Stimulated activated CD8-positive, alpha-beta memory T cell treated with anti-CD3 and anti-CD28 coated beads, Interleukin-7, amount 100 ng/mL, for 48 hours (primary cell): ENCODE measurements around the gene CDC42EP4.
A peak's percentile ranks its signal among the peaks of the same experiment; 100 is the strongest.
"Not testable (repeated sequence)": the region's sequence is repeated elsewhere in the genome, so short reads cannot be mapped to it uniquely, and the experiment has no call there.

Experiments used
- DNase-seq, 2 donors: peaks; one replicate each; pipeline ENCODE4 v3.0.0-alpha.2; 2020; ENCODE audit warnings: low read depth in 1 of 2; ENCODE audit errors: extremely low read depth in 1 of 2

The CDC42EP4 gene

DNA sequence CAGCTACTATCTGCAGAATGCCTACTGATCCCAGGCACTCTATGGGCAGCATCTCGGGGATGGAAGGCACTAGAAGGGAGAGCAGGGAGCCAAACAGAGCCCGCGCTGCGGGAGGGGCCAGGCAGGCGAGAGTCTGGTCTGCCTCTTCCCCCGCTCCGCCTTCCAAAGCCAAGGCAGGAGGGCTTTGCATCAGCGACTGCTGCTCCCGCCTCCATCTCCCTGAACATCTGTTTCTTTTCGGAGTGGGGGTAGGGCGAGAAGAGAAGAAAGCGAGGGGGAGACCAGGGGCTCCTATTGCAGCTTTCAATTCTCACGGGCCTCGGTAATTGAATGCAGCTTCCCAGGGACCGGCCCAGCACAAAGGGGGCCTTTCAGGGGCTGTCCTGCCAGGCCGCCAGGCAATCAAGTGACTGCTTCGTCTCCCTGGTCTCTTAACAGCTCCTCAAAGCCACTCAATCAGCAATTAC lies 31.4 kb upstream of the CDC42EP4 start:
- no peak for DNase-seq

DNA sequence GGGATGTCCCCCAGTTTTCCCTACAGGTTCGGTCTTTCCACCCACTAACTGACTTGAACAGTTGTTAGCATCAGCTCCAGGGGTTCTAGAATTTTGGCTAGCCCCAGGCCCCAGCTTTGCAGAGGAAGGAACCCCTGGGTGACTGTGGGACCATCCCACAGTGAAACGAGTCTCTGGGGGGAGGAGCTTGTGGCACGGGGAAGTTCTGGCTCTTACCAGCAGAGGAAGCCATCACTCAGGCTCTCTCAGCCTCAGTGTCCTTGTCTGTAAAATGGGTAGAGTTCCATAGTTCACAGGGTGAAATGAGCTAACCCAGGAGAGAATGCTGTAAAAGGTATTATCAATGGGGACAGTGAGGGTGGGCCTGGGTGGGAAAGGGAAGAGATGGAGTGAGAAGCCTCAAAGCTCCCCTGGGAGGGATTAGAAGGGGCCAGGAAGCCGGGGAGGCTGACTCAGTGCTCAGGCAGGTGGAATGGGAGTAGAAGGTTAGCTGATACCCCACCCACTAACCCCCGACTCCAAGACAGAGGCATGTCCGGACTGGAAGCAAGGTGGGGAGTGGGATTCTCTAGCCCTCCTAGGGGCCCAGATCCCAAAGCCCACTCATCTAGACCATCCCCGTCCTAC lies 30.9 kb upstream of the CDC42EP4 start:
- no peak for DNase-seq

DNA sequence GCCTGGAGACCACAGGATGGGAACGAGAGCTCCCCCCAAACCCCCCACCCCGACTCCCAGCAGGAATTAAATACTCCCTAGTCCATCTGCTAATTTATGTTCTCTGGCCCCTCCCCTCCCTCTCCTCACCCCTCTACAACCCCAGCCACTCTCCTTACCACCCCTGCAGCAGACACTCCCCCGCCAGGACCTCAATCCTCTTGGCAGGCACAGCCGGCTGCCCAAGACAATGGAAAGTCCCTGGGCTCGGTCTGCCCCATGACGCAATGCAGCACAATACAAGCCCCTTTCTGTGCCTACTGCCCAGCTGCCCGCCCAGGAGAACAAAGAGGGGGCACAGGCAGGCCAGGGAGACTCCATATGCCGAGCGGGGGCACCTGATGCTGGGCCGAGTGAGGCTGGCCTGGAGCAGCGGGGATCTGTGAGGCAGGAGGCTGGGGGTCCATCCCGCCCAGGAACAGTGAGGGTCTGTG lies 30.3 kb upstream of the CDC42EP4 start:
- no peak for DNase-seq

DNA sequence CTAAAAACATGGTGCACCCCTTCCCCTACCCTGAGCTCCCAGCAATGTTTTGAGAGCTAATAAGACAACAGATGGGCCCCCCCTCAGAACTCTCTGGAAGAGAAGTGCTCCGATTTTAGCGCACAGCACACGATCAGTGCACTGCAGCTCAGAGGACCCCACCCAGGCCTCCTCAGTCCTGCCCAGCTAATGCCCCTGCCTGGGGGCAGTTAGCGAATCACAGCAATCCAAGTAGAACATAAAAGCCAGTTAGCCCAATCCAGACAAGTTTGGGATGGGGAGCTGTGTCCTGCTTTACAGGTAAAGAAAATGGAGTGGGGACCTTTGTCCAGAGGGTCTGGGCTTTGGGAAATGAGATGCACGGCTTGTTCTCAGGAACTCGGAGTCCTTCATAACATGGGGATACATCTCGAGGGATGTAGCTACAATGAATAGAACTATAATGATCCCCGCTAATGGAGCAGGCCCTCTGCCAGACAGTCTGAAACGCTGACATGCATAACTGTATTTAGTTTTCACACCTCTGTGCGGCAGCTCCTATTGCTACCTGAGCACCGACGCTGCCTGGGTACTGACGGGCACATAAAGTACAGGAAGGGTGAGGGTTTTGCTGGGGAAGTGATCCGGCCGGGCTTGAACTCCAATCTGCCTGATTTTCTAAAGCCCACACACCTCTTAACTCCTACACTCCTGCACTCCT lies 29.7 kb upstream of the CDC42EP4 start:
- no peak for DNase-seq

DNA sequence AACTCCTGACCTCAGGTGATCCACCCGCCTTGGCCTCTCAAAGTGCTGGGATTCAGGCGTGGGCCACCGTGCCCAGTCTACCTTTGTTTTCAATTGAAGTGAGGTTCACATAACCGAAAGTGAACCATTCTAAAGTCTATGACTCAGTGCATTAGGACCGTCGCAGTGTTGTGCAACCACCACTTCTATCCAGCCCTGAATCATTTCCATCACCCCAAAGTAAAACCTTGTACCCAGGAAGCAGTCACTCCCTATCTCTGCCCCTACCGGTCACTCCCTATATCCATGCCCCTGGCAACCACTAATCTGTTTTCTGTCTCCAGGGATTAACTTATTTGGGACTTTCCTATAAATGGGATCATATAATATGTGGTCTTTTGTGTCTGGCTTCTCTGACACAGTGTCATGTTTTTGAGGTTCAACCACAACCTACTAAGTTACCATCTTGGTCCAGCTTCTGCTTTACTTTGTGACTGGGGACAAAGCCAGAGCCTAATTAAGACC lies 28.3 kb upstream of the CDC42EP4 start:
- peak in 1 of 2 donors; percentile 8 for DNase-seq

DNA sequence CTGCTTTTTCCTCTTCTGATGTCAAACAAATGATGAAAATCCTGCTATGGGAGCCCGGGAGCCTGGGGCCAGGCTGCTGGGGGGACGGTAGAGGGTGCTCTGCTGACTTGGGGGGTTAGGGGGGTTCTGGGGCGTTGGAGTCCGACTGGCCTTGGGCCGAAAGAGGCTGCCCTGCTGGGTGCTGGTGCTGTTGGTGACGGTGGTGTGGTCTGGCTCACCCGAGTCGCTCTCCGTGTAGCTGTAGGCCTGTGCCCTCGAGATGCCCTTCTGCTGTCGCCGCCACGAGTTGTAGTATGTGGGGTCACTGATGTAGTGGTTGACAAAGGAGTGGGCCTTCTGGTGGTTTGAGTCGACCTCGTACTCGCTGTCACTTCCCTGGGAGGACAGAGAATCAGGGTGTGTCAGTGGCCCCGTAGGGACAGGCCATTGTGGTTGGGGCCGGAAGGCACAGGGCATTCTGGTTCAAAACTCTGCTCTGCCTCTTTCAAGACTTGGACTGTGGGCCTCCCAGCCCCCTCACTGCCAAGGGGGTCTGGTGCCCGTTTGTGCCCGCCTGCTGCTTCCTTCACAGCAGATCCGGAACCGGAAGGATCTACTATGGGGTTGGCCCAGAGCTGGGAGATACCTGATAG lies 26.9 kb upstream of the CDC42EP4 start:
- DNase-seq: no peak

DNA sequence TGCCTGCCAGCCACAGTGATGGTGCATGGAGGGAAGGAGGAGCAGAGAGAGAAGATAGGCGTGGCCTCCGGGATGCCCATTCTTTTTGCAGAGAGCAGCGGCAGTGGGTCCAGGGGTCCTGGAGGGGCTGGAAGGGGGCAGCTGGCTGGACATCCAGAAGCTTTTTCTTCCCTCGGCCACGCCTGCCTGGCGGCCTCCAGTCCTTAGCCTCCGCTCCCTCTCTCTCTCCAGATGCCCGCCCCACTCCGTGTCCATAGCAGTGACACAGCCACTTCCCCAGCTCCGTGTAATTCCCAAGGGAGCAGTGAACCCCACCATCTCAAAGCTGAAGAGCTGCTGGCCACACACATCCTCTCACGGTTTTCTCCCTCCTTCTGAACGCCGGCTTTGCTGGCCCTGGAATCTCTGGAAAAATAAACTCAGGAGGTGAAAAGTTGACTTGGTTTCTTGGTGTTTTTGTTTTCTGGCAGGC lies 26.3 kb upstream of the CDC42EP4 start:
- no peak for DNase-seq

DNA sequence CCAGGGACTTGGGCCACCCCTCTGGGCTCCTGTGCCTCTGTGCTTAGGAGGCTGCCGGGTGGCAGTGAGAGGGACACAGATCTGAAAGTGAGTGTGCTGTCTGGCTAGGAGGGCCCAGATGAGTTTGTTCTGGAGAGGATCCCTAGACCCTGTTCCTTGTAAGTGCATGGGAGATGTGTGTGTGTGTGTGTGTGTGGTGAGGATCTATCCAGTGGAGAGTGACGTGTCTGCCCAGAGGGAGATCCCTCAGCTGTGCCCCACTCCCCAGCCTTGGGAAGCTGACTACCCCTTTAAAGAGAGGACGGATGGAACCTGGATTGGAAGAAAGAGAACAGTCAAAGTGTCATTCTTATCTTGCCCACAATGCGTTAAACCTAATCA lies 25.5 kb upstream of the CDC42EP4 start:
- no peak for DNase-seq

DNA sequence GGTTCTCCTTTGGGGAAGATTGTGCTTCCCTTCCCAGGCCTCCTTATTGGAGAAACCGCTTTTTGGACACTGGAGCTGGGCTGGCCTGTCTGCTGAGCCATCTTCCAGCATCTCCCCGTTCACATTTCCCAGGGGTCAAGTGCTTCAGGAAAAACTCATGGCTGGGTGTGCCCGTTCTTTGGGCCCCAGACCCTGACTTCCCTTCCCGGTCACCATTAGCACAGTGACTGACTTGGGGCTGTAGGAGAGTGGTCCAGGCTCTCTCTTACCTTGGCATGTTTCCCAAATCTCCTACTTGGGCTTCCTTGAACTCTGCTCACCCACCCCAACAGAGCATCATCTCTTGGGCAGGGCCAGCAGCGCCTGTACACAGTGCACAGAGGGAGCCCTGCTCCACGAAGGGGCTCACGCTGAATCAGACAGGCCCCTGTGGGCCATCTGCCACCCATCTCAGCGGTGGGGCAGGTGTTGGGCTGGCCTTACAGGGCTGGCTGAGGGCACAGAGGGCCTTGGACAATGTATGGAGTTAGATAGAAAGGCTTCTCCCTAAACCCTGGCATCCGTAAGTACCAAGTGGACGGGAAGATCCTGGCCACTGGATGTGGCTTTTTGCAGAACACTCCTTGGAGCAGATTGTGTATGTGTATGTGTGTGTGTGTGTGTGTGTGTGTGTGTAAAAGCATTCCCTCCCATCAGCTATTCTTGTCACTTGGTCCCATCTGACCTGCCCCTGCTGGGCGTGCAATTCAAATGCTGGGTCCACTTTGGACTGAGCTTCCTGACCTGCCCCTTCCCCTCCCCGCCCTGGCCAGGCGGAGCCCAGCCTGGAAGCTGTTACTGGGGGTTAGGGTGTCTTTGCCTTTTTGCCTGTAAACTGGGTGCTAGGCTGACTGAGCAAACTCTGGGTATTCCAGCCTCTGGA lies 24.9 kb upstream of the CDC42EP4 start:
- DNase-seq: no peak

DNA sequence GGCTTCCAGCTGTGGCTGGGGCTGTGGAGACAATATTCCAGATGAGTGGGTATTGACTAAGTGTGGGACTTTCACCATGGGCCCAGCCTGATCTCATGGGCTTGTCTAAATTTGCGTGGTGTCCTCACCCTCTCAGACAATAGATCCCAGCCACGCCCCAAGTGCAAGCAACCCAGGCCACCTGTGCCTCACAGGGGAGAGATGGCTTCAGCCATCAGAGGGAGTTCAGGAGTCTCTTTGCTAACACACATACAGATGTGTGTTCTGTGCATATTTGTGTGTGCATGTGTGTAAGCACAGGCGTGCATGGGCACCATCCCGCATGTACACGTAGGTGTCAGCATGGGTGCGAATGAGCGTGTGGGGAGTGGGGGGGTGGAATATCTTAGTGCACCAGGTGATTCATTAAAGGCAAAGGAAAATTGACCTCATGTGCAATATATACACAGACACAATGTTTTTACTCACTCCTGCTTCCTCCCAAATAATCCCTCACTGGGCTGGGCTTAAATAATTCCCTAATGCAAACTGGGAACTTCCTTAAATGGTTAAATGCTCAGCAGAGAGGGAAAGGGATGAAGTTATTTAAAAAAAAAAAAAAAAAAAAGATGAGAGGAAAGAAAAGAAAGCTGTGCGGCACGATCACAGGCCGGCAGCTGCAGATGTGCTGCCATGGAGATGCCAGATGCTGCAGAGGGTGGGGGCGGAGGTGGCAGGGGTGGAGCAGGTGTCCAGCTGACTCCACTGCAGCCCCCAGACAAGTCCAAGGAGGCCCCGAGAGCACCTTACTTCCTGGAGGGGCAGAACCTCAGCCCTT lies 24.0 kb upstream of the CDC42EP4 start:
- no peak for DNase-seq

DNA sequence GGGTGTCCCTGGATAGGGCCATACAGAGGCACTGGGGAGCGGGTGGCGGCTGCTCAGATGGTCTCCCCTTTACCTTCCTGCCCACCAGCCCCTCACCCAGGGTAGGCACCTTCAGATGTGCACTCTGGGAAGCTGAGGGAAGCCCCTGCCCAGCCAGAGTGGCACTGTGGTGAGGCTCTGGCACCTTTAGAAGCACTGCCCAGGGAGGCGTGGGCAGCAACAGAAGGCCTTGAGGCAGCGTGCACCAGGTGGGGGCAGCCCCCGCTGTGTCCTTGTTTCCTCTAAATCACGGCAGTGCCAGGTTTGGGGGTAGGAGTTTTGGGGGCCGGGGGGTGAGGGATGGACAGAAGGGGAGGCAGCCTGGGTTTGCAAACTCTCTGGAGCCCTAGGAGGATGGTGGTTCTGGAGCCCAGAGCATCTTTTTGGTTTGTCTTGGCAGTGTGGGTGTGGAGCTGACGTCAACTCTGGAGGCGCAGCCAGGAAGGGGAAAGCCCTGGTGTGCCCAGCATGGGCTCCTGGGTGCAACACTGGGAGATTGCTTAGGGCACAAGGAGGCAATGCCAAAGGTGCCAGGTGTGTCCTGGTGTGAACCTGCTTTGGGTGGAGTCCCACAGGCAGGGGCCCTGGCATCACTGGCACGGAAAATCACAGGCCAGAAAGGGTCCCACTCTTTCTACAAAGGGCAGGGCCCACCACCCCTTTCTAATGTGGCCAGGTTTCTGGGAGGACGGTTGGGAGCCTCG lies 23.1 kb upstream of the CDC42EP4 start:
- DNase-seq: no peak

DNA sequence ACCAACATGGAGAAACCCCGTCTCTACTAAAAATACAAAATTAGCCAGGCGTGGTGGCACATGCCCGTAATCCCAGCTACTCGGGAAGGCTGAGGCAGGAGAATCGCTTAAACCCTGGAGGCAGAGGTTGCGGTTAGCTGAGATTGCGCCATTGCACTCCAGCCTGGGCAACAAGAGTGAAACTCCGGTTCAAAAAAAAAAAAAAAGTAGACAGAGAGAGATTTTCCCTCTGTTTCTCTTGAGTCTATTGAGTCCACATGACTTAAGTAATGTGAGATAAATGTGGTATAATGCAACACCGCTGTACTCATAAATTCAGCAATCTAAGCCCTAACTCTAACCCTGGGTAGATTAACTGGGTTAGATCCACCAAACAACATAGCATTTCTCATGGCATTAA lies 21.6 kb upstream of the CDC42EP4 start:
- not testable (repeated sequence) for DNase-seq

DNA sequence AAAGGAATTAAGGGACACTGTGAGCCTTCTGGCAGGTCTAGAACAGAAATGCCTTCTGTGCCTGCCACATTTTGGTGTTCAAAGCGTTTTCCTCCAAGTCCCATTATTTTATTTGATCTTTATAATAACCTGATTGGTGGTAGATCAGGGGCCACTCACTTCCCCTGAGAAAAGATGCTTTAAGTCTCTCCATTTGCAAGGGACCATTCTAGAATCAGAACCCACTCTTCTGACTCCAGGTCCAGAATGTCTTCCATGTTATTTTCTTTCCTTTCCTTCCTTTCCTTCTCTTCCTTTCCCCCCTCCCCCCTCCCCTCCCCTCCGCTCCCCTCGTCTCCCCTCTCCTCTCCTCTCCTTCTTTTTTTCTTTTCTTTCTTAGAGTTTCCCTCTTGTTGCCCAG lies 19.3 kb upstream of the CDC42EP4 start:
- no peak for DNase-seq

DNA sequence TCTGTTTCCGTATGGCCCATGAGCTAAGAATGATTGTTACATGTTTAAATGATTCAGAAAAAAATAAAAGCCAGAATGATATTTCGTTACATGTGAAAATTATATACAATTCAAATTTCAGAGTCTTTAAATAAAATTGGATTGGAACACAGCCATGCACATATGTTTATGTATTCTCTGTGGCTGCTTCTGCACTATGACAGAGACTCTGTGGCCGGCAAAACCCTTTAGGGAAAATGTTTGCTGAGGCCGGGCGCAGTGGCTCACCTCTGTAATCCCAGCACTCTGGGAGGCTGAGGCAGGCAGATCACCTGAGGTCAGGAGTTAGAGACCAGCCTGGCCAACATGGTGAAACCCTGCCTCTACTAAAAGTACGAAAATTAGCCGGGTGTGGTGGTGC lies 15.9 kb upstream of the CDC42EP4 start:
- no peak for DNase-seq

DNA sequence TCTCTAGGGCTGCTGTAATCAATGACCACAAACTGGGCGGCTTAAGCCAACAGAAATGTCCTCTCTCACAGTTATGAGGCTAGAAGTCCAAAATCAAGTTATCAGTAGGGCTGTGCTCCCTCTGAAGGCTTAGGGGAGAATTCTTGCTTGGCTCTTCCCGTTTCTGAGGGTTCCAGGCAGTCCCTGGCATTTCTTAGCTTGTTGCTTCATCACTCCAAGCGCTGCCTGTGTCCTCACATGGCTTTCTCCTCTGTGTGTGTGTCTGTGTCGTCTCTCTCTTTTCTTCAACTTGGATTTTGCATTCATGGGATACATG lies 13.7 kb upstream of the CDC42EP4 start:
- DNase-seq: no peak

DNA sequence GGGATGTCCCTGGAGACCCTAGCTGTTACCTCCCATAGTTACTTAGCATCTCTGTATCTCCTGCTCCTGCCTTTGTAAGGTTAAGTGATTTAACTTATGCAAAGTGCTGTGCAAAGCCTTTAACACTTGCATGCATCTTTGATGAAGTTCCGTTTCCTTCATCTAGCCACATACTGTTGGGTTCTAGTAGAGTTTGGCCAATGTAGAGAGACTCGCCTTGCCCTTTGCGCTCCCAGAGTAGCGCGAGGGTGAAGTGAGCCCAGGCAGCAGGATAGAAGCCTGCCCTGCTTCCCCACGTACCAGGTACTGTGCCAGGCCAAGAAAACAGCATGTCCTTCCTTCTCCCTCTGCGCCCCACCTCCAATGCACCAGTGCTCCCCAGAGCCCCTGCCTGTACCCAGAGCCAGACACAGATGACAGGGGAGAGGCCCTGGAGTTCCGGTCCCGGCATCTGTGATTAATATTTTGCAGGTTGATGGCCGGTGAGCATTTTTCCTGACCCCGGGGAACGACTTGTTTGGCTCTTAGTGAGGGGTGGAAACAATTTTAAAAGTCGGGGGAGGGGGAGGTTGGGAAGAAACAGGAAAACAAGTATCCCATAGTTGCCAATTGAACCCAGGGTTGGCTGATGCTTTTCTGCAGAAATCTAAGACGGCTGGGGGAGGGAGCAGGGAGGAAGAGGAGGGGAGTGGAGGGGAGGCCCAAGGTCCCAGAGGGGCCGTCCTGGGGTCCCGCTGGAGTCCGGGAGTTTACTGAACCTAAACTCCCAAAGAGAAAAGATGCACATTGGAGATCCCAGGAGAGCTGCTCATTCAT lies 13.1 kb upstream of the CDC42EP4 start:
- no peak for DNase-seq

DNA sequence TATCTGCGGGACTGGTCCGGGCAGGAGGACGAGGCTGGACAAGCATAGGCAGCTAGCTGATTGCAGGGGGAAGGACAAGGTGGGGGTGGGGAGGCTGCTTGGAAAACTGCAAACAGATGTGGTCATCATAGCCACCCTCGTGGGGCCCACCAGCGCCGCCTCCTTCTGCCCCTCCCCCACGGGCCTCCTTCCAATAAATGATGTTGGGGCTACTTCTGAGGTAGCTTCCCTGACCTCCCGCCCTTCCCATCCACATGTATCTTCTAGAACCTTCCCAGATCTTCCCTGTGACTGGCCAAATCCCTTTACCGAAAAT lies 12.3 kb upstream of the CDC42EP4 start:
- no peak for DNase-seq

DNA sequence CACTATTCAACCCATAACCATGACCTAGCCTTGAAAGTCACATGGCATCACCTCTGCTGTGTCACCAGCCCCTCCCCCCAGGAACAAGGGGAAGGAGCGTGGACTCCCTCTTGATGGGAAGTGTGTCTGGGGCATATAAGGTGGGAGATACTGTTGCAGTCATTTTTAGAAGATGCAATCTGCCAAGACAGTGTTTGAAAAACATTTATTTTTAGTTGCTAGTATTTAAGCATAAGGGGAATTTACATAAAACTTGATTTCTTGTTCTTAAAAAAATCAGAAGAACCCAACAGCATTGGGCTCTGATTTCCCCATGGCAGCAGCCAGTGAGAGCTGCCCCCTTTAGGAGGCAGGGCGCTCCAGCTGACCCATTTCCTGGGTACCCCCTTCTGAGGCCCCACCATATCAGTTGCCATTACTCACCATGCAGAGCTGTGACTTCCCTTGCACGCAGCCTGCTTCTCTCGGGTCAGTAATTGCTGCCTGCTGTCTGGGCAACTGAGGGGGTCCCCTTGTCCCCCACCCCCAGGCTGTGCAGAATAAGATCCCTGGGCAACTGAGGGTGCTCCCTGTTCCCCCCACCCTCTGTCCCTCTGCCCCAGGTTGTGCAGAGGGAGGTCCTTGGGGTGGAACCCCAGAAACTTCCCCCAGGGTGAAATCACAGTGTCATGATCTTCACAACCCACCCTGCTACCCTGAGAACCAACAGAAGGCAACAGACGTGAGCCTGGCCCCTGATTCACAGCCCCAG lies 11.8 kb upstream of the CDC42EP4 start:
- no peak for DNase-seq
